OCI-LY7 (cell line): ENCODE results near the gene NEK9.

Source experiments
- CTCF ChIP-seq: fragments of 200-600 bp; sonication (generic); conservative IDR thresholded peaks from 2 replicates; pipeline ENCODE4 v1.5.1; 2014; ENCODE audit warnings: mild to moderate bottlenecking, antibody characterized with exemption, low read length, moderate library complexity, mixed read lengths
- EZH2phosphoT487 ChIP-seq: fragments of 200-600 bp; sonication (generic); IDR thresholded peaks from 2 replicates; pipeline ENCODE4 v1.6.1; 2018; ENCODE audit warnings: low read depth, borderline replicate concordance, mild to moderate bottlenecking, mixed run types, antibody characterized with exemption, low read length, moderate library complexity, mixed read lengths

GRCh38 chr14:75144944-75145343, 18.1 kb upstream of the NEK9 start:
- TF ChIP-seq CTCF (no peak), EZH2phosphoT487 (no peak)
